Omental fat pad (tissue), 4 donors: ENCODE measurements around the gene PODXL2. TPM values are rescaled to one million over a fixed set of nuclear protein-coding genes. Genes with fewer than 3 reads are reported as not detected.
"Not testable (repeated sequence)": the region's sequence is repeated elsewhere in the genome, so short reads cannot be mapped to it uniquely, and the experiment has no call there.

ENCODE experiments used
- ATAC-seq: fragments of 150-250 bp; one replicate; pipeline ENCODE4 v1.9.1; 2016; ENCODE audit warnings: mild to moderate bottlenecking, moderate library complexity; ENCODE audit not compliant: low FRiP score
- DNase-seq: peaks from one replicate; pipeline ENCODE4 v3.0.0-alpha.2; 2019; ENCODE audit warnings: low spot score
- CTCF ChIP-seq, 3 donors: fragments of 450-650 bp; IDR thresholded peaks; one replicate each; pipeline ENCODE4 v1.5.1; 2016 to 2017; ENCODE audit warnings: antibody characterized with exemption in 3 of 3, mild to moderate bottlenecking in 3 of 3, moderate library complexity in 2 of 3
- total RNA-seq, 4 donors: library from RNA; depleted of rRNA; stranded (reverse); fragments of >200 nt; gene quantifications; one replicate each; pipeline ENCODE4 v1.1.0, GENCODE V29; 2016

Gene PODXL2
- total RNA-seq, 4 donors from 2014 or later: 1.7 to 6.3 (median 2.9) TPM

- TF ChIP-seq CTCF (IDR thresholded peaks at IDR 0.05): no peak
- ATAC-seq (no peak), DNase-seq (no peak)
These were observed 31.8 kb upstream of the PODXL2 start for GRCh38 chr3:127597020-127597771.

DNA sequence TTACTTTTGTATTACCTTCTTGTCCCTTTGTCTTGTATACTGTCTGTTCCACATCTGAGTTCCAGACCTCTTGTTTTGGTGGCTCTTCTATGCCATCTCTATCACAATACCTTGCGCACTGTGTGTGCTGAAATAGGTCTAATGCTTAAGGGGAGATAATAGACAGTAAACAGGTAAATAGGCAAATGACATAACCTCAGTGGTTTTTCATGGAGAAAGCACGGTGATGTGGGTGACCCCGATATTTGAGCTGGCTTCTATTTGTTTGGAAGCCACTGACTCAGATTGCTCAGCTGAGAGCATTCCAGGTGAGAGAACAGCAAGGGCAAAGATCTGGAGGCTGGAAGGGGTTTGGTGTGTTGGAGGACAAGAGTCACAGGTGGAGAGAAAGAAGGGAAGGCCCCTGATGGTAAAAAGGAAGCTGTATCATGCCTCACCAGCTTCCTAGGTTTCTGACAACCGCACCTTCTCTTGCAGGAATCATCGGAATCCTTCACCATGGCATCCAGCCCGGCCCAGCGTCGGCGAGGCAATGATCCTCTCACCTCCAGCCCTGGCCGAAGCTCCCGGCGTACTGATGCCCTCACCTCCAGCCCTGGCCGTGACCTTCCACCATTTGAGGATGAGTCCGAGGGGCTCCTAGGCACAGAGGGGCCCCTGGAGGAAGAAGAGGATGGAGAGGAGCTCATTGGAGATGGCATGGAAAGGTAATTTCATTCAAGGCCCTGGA lies 30.0 kb upstream of the PODXL2 start:
- DNase-seq (no peak), ATAC-seq (no peak)
- TF ChIP-seq CTCF (IDR thresholded peaks at IDR 0.05): no peak

- no peak for ATAC-seq
These were observed 28.1 kb upstream of the PODXL2 start for GRCh38 chr3:127600749-127601456.

GRCh38 chr3:127604035-127604434 lies 24.9 kb upstream of the PODXL2 start:
- no peak for TF ChIP-seq CTCF (IDR thresholded peaks at IDR 0.05)
- ATAC-seq (no peak), DNase-seq (no peak)

More at GRCh38 chr3:127600749-127601456, 28.1 kb upstream of the PODXL2 start:
- DNase-seq: no peak
- no peak for TF ChIP-seq CTCF (IDR thresholded peaks at IDR 0.05)

DNA sequence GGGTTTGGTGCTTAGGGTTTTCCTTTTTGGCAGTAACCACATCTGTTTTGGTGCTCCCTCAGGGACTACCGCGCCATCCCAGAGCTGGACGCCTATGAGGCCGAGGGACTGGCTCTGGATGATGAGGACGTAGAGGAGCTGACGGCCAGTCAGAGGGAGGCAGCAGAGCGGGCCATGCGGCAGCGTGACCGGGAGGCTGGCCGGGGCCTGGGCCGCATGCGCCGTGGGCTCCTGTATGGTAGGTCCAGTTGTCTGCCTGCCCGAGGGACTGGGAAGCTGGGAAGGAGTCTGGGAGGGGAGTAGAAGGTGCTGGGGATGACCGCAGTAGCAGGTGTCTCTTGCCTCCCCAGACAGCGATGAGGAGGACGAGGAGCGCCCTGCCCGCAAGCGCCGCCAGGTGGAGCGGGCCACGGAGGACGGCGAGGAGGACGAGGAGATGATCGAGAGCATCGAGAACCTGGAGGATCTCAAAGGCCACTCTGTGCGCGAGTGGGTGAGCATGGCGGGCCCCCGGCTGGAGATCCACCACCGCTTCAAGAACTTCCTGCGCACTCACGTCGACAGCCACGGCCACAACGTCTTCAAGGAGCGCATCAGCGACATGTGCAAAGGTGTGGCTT lies 24.3 kb upstream of the PODXL2 start:
- DNase-seq: no peak
- no peak for TF ChIP-seq CTCF (IDR thresholded peaks at IDR 0.05)
- no peak for ATAC-seq

DNA sequence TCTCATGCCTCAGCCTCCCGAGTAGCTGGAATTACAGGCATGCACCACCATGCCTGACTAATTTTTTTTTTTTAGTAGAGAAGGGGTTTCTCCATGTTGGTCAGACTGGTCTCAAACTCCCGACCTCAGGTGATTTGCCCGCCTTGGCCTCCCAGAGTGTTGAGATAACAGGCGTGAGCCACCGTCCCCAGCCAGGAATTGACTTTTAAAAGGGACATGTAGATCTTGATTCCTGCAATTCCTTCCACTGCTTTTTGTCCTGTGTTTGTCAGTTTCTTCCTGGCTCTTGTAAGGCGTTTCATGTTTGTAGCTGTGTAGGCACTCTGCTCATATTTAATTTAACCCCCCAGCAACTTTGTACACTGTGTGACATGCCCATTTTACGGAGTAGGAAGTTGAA lies 23.4 kb upstream of the PODXL2 start:
- not testable (repeated sequence) for DNase-seq, ATAC-seq
